HG02981 (cell line): ENCODE data around the gene MGAM2.

ENCODE experiments used
- ATAC-seq: cut with Tn5 transposase; IDR thresholded peaks from one replicate; pipeline ENCODE4 v1.9.1; 2021; ENCODE audit warnings: mild to moderate bottlenecking, moderate library complexity; ENCODE audit not compliant: unreplicated experiment

Gene MGAM2

DNA sequence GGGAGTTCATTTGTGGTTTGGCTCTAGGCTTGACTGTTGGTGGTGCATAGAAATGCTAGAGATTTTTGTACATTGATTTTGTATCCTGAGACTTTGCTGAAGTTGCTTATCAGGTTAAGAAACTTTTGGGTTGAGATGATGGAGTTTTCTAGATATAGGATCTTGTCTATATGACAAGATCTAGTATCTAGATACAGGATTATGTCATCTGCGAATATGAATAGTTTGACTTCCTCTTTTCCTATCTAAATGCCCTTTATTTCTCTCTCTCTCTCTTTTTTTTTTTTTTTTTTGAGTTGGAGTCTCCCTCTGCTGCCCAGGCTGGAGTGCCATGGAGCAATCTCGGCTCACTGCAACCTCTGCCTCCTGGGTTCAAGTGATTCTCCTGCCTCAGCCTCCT lies 62.9 kb downstream of the MGAM2 start:
- no peak for ATAC-seq

- ATAC-seq = no peak
Measured at GRCh38 chr7:142175594-142175993, 64.1 kb downstream of the MGAM2 start.

DNA sequence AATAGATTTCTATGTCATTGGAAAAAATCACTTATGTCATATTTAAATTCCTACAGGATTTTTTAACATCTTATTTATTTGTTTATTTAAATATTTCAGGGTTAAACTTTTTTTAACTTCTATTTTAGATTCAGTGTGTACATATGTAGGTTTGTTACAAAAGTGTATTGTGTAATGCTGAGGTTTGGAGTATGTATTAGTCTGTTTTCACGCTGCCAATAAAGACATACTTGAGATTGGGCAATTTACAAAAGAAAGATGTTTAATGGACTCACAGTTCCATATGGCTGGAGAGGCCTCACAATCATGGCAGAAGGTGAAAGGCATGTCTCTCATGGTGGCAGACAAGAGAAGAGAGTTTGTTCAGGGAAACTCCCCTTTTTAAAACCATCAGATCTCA lies 65.4 kb downstream of the MGAM2 start:
- ATAC-seq = no peak

DNA sequence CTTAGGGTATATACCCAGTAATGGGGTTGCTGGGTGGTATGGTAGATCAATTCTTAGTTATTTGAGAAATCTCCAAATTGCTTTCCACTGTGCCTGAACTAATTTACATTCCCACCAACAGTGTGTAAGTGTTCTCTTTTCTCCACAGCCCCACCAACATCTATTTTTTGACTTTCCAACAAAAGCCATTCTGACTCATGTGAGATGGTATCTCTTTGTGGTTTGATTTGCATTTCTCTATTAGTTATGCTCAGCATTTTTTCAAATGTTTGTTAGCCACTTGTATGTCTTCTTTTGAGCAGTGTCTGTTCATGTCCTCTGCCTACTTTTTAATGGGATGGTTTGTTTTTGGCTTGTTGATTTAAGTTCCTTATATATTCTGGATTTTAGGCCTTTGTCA lies 66.4 kb downstream of the MGAM2 start:
- ATAC-seq = no peak

- no peak for ATAC-seq
Measured at GRCh38 chr7:142180426-142180825, 68.9 kb downstream of the MGAM2 start.

DNA sequence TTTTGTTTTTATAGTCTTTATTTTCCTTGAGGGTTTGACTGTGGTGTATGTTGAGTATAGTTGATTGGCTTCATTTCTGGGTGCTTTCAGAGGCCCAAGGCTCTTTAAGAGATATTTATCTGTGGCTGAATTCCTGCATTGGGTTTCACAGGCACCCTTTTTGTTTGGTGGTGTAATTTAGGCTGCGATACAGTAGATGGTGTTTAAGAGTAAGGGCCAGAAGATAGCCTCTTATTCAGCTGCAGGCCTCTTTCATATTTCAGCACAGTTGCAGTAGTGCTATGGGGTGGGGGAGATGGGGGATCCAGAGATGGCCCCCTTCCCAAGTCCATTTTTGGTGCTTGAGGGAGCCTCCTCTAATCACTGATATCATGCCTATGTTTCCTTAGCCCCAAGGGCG lies 69.7 kb downstream of the MGAM2 start:
- no peak for ATAC-seq

DNA sequence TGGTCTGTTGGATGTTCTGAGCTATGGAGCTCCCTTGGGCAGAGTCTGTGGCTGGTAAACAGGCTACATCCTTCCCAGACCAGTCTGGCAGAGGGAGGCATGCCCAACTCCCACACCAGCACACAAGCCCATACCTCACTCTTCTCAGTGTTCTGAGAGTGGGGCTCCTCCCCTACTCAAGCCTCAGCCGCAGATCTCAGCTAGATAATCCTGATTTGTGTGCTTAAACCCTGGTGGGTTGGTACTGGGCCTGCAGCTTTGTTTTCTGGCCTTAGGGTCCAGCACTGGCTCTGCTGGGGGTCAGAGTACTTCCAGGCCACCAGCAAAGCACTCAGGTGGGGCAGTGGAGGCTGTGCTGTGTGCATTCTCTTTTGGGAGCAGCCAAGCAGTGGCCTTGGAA lies 70.4 kb downstream of the MGAM2 start:
- no peak for ATAC-seq

DNA sequence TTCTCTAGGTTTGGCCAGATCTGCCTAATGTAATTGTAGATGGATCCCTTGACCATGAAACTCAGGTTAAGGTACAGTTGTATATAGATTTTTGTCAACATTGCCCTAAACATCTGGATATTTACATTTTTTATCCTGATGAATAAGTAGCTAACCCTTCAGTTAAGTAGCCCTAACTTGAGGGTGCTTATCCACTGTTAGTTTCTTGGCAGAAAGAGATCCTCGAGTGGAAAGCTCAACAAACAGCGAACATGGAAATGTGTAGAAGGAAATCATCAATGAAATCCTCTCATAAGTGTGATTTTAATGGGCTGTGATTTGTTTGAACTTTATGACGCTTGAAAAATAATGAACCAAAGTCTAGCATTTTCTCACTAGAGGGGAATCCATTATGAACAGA lies 73.6 kb downstream of the MGAM2 start:
- ATAC-seq = no peak

DNA sequence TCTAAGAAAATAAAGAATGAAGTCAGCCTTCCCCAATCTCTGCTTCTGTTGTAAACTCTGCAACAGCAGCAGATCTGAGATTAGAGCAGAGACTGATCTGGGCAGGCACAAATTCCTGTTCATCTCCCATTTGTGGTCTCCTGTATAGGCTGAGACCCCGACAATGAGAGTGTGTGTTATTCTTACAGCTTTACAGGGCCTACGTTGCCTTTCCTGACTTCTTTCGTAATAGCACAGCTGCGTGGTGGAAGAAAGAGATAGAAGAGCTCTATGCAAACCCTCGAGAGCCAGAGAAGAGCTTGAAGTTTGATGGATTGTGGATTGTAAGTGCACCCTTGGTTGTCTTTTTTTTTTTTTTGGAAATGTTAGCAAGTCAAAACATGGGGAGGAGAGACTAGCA lies 74.3 kb downstream of the MGAM2 start:
- ATAC-seq = no peak

DNA sequence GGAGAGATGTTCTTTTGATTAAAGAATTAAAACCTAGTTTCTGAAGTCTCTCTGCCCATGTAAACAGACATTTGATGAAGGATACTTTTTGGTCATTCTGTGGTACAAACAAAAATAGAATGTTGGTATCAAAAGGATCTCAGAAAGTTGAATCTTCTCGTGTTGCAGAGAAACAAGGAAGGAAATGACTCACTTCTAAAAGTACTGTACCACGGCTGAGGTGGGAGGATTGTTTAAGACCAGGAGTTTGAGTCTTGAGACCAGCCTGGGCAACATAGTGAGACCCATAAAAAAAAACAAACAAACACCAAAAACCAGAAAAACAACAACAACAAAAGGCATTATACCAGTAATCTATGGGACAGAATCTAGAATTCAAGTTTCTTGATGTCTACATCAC lies 76.6 kb downstream of the MGAM2 start:
- no peak for ATAC-seq

GRCh38 chr7:142188846-142189245 lies 77.3 kb downstream of the MGAM2 start:
- no peak for ATAC-seq

DNA sequence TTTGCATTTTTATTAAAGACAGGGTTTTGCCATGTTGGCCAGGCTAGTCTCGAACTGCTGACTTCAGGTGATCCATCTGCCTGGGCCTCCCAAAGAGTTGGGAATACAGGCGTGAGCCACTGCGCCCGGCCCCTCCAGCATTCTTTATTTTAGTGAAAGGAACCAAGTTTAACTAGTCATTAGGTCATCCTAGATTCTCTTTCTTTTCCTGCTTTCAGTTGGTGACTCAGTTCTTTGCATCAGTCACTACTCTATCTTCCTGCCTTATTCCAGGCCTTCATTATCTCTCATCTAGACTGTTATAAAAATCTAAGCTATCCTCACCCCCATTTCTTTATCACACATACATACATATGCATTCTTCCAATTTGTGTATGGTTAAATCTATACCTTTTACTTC lies 82.7 kb downstream of the MGAM2 start:
- ATAC-seq = no peak

DNA sequence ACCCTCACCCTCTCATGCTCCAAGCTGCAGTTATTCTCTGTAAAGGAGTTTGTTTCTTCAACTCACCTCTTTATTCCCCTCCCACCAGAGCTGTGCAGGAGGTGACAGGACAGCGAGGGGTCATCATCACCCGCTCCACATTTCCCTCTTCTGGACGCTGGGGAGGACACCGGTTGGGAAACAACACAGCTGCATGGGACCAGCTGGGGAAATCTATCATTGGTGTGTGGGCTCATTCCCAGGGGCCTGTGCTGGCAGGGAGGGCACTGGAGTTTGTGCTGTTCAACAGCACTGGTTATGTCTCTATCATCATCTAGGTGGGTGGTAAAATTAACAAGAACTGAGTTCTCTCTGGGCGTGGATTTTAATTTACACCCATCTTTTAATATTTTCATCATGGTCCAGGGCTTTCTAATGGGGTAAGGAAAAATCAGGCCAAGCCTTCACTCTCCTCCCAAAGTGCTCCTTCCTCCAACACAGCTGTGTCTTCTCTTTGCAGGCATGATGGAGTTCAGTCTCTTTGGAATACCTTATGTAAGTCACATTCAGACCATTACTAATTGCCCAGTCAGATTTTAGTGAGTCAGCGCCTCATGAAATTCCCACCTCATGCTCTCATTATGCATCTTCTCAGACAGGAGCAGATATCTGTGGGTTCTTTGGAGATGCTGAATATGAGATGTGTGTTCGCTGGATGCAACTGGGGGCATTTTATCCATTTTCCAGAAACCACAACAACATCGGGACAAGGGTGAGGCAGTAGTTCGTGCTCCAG lies 84.7 kb downstream of the MGAM2 start:
- no peak for ATAC-seq

DNA sequence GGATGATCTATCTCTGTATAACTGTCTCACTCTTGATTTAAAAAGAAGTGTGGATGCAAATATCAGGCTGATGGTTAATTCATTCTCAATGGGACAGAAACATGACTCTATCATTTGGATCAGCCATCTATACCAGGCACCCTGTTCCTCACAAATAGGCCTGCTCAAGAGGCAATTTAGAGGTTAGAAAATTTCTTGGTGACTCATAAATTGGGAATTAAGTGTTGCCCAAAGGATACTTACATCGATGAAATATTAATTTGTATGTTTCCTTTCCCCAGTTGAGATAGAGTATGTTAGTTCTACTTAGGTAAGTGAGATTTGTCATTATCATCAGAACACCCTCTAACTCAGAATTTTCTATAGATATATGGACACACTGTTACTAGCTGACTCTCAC lies 88.7 kb downstream of the MGAM2 start:
- no peak for ATAC-seq

DNA sequence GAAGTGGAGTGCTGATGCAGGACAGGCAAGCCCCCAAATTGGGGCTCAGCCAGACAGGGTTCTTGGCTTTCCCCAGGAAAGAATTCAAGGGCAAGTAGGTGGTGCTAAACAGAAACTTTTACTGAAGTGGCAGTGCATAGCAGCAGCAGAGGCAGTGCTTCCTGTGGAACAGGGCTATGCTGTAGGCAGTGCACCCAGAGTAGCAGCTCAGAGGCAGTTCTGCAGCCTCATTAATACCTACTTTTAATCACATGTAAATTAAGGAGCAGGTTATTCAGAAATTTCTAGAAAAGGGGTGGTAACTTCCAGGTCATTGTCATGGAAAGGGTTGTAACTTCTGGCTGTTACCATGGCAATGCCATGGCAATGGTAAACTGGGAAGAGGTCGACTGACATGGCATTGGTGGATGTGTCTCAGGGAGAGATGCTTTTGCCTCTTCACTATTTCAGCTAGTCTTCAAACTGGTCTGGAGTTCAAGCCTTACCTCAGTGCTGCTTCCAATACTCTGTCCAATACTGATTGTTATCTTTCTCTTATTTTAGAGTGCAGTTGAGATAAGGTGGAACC lies 117.1 kb downstream of the MGAM2 start:
- no peak for ATAC-seq

DNA sequence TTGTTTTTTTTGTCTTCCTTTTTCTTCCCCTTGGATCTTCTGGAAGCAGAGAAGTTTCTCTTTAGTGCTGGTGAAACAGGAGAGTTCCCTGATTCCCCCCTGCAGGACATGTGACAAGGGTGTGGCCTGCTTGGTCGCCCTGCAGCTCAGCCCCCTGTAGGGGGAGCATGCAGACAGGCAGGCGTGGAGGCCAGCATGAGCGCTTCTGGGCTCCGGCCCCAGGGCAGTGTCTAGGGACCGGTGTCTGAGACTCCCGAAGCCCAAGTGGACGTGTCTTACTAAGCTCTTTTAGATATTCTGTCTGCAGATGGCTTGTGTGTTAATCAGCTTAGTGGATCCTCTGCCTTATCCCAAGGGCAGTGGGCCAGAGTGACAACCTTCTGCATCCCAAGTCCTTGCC lies 120.2 kb downstream of the MGAM2 start:
- ATAC-seq = no peak

GRCh38 chr7:142240546-142240945 lies 129.0 kb downstream of the MGAM2 start:
- no peak for ATAC-seq

GRCh38 chr7:142243823-142244222 lies 132.3 kb downstream of the MGAM2 start:
- ATAC-seq = no peak

DNA sequence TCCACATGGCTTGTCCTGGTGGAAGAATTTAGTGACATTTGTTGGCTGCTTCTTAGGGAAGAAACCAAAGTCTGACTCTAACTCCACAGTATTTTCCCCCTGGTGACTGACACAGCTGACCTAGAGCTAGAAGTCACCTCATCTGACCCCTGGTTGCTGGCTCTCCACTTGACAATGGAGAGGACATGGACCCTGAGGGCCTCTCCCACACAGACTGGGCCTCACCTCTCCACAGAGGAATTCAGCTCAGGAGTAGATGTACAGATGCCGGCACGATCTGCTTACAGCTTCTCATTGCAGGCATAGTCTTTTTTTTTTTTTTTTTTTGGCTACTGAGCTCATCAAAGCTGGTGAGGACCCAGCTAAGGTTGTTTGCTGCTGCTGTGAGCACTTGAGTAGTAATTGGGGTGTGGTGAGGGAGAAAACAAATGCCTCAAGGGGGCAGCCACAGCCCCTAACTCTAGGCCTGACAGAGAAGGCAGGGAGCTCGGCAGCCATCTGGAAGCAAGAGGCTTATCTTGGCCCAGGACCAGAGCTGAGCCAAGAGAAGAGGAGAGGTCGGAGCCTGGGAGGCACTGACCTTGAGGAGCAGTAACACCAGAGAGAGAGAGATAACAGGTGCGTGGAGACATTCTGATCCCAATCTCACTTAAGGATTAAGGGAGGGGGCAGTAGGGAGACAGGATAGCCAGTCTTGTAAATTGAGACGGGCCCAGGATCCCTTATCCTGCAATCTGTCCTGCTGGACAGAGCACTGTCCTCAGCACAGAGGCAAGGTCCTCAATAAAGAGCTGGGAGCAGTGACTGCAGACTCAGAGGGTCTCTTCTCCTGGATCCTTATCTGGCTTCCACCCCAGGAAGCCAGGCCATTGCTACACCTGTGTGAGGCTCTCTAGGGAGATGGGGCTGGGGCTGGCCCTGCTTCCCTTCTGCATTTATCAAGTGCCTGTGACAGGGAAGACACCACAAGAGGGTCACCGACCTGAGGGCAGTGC lies 136.9 kb downstream of the MGAM2 start:
- ATAC-seq = no peak

- ATAC-seq = no peak
Measured at GRCh38 chr7:142249918-142250317, 138.4 kb downstream of the MGAM2 start.

GRCh38 chr7:142250705-142251104 lies 139.2 kb downstream of the MGAM2 start:
- no peak for ATAC-seq

- no peak for ATAC-seq
Measured at GRCh38 chr7:142257958-142258357, 146.4 kb downstream of the MGAM2 start, which contains the start of gene PRSS58. Gene PRSS58, minus strand, starts transcription at chr7:142258058. Its CDS starts 351 bp downstream, at chr7:142257707.
